ENCODE measurements around the gene SPPL2C. TPM values are rescaled to one million over a fixed set of nuclear protein-coding genes. Genes with fewer than 3 reads are reported as not detected.

SPPL2C gene
- not detected in 2 replicates for total RNA-seq (ENCODE audit: low replicate concordance)

GRCh38 chr17:45844695-45845375, at the start of gene SPPL2C:
SPPL2C (plus strand) TSS chr17:45844881; CDS start chr17:45844907, 26 bp downstream.

GRCh38 chr17:45894022-45894784, 49.5 kb downstream of the SPPL2C start, which contains the start of gene MAPT:
MAPT (plus strand) TSS chr17:45894554; CDS start chr17:45962338, 67,784 bp downstream.

Other genes starting within 250 kb of the SPPL2C start
- not detected in 2 replicates for gene CRHR1, start 60.6 kb upstream of the SPPL2C start, total RNA-seq (ENCODE audit: low replicate concordance)
- 0.15 and 0.23 TPM in 2 replicates for gene MAPT, start 49.7 kb downstream of the SPPL2C start, total RNA-seq (ENCODE audit: low replicate concordance)
- not detected in 2 replicates for gene STH, start 154.4 kb downstream of the SPPL2C start, total RNA-seq (ENCODE audit: low replicate concordance)